ENCODE data around the gene CLEC1B.

CLEC1B gene

DNA sequence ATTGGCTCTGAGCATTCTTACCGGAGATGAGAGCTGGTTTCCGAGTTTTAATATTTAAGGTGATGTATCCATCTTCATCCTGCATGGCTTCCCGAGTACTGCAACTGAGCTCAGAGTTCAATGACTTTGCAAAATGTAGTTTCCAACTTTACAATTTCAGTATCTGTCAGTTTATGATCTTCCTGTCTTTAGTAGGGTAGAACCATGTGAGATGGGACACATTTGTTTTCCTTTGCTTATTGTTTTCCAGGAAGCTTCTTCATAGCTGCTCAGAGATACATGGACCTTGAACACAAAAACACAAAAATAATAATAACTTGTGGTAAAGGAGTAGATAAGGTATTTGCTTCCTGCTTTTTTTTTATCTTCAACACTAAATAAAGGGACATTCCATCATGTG lies at the start of gene CLEC1B:
Gene CLEC1B, minus strand, starts transcription at position 106 of the 400 bp plus-strand sequence. Its CDS starts 21 bp downstream, at position 85.
- H3K4me2 ChIP-seq (ENCODE audit: low read length), result no peak within 1 kb of the TSS
- no peaks in the 10 kb centered on the region for H3K9me3 ChIP-seq (ENCODE audit: control insufficient read depth, low read length)
- no peaks in the 10 kb centered on the region for H3K4me1 ChIP-seq
- no peaks in the 10 kb centered on the region for H3K79me2 ChIP-seq
- H3K9ac ChIP-seq, result no peak within 1 kb of the TSS
- H2AFZ ChIP-seq, result no peak within 1 kb of the TSS
- no peak within 1 kb of the TSS for H3K27ac ChIP-seq
- TF ChIP-seq CTCF (IDR thresholded peaks at IDR 0.05), result no peak
- H3K36me3 ChIP-seq (ENCODE audit: control insufficient read depth, insufficient read depth, low read length), result no peaks in the 10 kb centered on the region
- no peaks in the 10 kb centered on the region for H3K27me3 ChIP-seq (ENCODE audit: control insufficient read depth, insufficient read depth, low read length)
- no peak within 1 kb of the TSS for H3K4me3 ChIP-seq (ENCODE audit: low read depth, low read length)

GRCh38 chr12:10048526-10048925 lies 49.6 kb upstream of the CLEC1B start:
- no peaks in the 10 kb centered on the region for H3K9me3 ChIP-seq (ENCODE audit: control insufficient read depth, low read length)
- H3K79me2 ChIP-seq, result no peaks in the 10 kb centered on the region
- no peak overlapping the region for H3K4me3 ChIP-seq (ENCODE audit: low read depth, low read length)
- H3K27ac ChIP-seq, result no peak overlapping the region
- no peaks in the 10 kb centered on the region for H3K27me3 ChIP-seq (ENCODE audit: control insufficient read depth, insufficient read depth, low read length)
- H3K36me3 ChIP-seq (ENCODE audit: control insufficient read depth, insufficient read depth, low read length), result peaks cover 2% of the 10 kb centered on the region
- no peak overlapping the region for H3K9ac ChIP-seq
- no peak overlapping the region for H2AFZ ChIP-seq
- no peaks in the 10 kb centered on the region for H3K4me1 ChIP-seq
- no peak overlapping the region for H3K4me2 ChIP-seq (ENCODE audit: low read length)
- no peak for TF ChIP-seq CTCF (IDR thresholded peaks at IDR 0.05)

DNA sequence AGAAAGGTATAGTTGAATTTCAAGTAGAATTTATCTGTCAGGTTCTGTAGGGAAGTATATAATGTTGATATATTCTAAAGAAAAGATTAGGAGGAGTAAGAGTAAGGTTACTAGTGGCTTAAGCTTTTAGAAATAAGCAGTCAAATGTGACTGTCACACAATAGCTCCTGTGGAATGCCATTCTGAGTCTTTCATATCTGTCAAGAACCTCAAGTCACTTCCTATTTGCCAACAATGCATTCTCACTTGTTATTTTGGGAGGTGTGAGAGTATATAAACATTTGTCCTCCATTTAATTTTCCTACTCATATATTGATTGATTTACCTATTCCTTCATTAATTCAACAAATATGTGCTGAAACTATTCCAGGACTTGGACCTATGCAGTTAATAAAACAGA lies 43.2 kb upstream of the CLEC1B start:
- Histone ChIP-seq H3K4me2 (ENCODE audit: low read length) (no peak overlapping the region), H3K36me3 (ENCODE audit: control insufficient read depth, insufficient read depth, low read length) (no peaks in the 10 kb centered on the region), H3K9me3 (ENCODE audit: control insufficient read depth, low read length) (no peaks in the 10 kb centered on the region), H2AFZ (no peak overlapping the region), H3K4me3 (ENCODE audit: low read depth, low read length) (no peak overlapping the region), H3K79me2 (no peaks in the 10 kb centered on the region), H3K27me3 (ENCODE audit: control insufficient read depth, insufficient read depth, low read length) (no peaks in the 10 kb centered on the region), H3K4me1 (no peaks in the 10 kb centered on the region), H3K9ac (no peak overlapping the region), H3K27ac (no peak overlapping the region)
- no peak for TF ChIP-seq CTCF (IDR thresholded peaks at IDR 0.05)

- Histone ChIP-seq H3K4me1 (no peaks in the 10 kb centered on the region), H3K36me3 (ENCODE audit: control insufficient read depth, insufficient read depth, low read length) (no peaks in the 10 kb centered on the region), H3K9me3 (ENCODE audit: control insufficient read depth, low read length) (no peaks in the 10 kb centered on the region), H3K79me2 (no peaks in the 10 kb centered on the region), H3K4me3 (ENCODE audit: low read depth, low read length) (no peak overlapping the region), H3K9ac (no peak overlapping the region), H3K4me2 (ENCODE audit: low read length) (no peak overlapping the region), H3K27me3 (ENCODE audit: control insufficient read depth, insufficient read depth, low read length) (no peaks in the 10 kb centered on the region), H3K27ac (no peak overlapping the region), H2AFZ (no peak overlapping the region)
- TF ChIP-seq CTCF (IDR thresholded peaks at IDR 0.05), result no peak
Observed at GRCh38 chr12:10033783-10034545, 35.0 kb upstream of the CLEC1B start.

- Histone ChIP-seq H3K27me3 (ENCODE audit: control insufficient read depth, insufficient read depth, low read length) (no peaks in the 10 kb centered on the region), H3K4me2 (ENCODE audit: low read length) (no peak overlapping the region), H3K9me3 (ENCODE audit: control insufficient read depth, low read length) (no peaks in the 10 kb centered on the region), H3K4me1 (no peaks in the 10 kb centered on the region), H3K9ac (no peak overlapping the region), H3K79me2 (no peaks in the 10 kb centered on the region), H3K36me3 (ENCODE audit: control insufficient read depth, insufficient read depth, low read length) (no peaks in the 10 kb centered on the region), H3K4me3 (ENCODE audit: low read depth, low read length) (no peak overlapping the region), H3K27ac (no peak overlapping the region), H2AFZ (no peak overlapping the region)
- no peak for TF ChIP-seq CTCF (IDR thresholded peaks at IDR 0.05)
Observed at GRCh38 chr12:10031771-10032175, 32.9 kb upstream of the CLEC1B start.

All from parathyroid adenoma (tissue), 2 donors.